HEK293 (cell line): ENCODE measurements around the gene OSCP1.

Experiments used
- CTCF ChIP-seq: fragments of 450-650 bp; formaldehyde crosslinking; IDR thresholded peaks from 2 replicates; pipeline ENCODE4 v1.5.1; 2016; ENCODE audit warnings: missing biosample characterization, missing genetic modification characterization
- IKZF3 ChIP-seq: fragments of 450-650 bp; IDR thresholded peaks from 2 replicates; pipeline ENCODE4 v1.5.0; 2018; ENCODE audit warnings: missing biosample characterization, mild to moderate bottlenecking, missing genetic modification characterization, moderate library complexity
- PRDM10 ChIP-seq: fragments of 450-650 bp; formaldehyde crosslinking; IDR thresholded peaks from 2 replicates; pipeline ENCODE4 v1.5.1; 2016; ENCODE audit warnings: missing biosample characterization, missing genetic modification characterization
- PRDM4 ChIP-seq: fragments of 450-650 bp; formaldehyde crosslinking; IDR thresholded peaks from 2 replicates; pipeline ENCODE4 v1.5.1; 2017; ENCODE audit warnings: missing biosample characterization, missing genetic modification characterization
- REPIN1 ChIP-seq: fragments of 450-650 bp; formaldehyde crosslinking; IDR thresholded peaks from 2 replicates; pipeline ENCODE4 v1.5.1; 2017; ENCODE audit warnings: missing biosample characterization, missing genetic modification characterization, low read depth
- SP3 ChIP-seq: fragments of 450-650 bp; formaldehyde crosslinking; IDR thresholded peaks from 2 replicates; pipeline ENCODE4 v1.5.1; 2016; ENCODE audit warnings: missing biosample characterization, missing genetic modification characterization
- YY1 ChIP-seq: fragments of 450-650 bp; formaldehyde crosslinking; IDR thresholded peaks from 2 replicates; pipeline ENCODE4 v1.5.1; 2018; ENCODE audit warnings: missing biosample characterization, missing genetic modification characterization
- ZBTB1 ChIP-seq: fragments of 450-650 bp; formaldehyde crosslinking; IDR thresholded peaks from 2 replicates; pipeline ENCODE4 v1.5.1; 2016; ENCODE audit warnings: missing biosample characterization, missing genetic modification characterization
- ZBTB48 ChIP-seq: fragments of 450-650 bp; formaldehyde crosslinking; IDR thresholded peaks from 2 replicates; pipeline ENCODE4 v1.5.1; 2016; ENCODE audit warnings: missing biosample characterization, missing genetic modification characterization
- ZFP3 ChIP-seq: fragments of 450-650 bp; formaldehyde crosslinking; IDR thresholded peaks from 2 replicates; pipeline ENCODE4 v1.5.1; 2016; ENCODE audit warnings: low read depth, missing biosample characterization, missing genetic modification characterization
- ZNF121 ChIP-seq: fragments of 450-650 bp; formaldehyde crosslinking; IDR thresholded peaks from 2 replicates; pipeline ENCODE4 v1.5.1; 2016; ENCODE audit warnings: missing biosample characterization, missing genetic modification characterization
- ZNF2 ChIP-seq: fragments of 450-650 bp; formaldehyde crosslinking; IDR thresholded peaks from 2 replicates; pipeline ENCODE4 v1.5.1; 2016; ENCODE audit warnings: missing biosample characterization, missing genetic modification characterization
- ZNF211 ChIP-seq: fragments of 450-650 bp; formaldehyde crosslinking; IDR thresholded peaks from 2 replicates; pipeline ENCODE4 v1.5.1; 2016; ENCODE audit warnings: low read depth, missing biosample characterization, missing genetic modification characterization
- ZNF221 ChIP-seq: fragments of 450-650 bp; formaldehyde crosslinking; IDR thresholded peaks from 2 replicates; pipeline ENCODE4 v1.5.1; 2017; ENCODE audit warnings: missing biosample characterization, missing genetic modification characterization, borderline replicate concordance
- ZNF26 ChIP-seq: fragments of 450-650 bp; formaldehyde crosslinking; IDR thresholded peaks from 2 replicates; pipeline ENCODE4 v1.5.1; 2016; ENCODE audit warnings: missing biosample characterization, missing genetic modification characterization
- ZNF391 ChIP-seq: fragments of 450-650 bp; formaldehyde crosslinking; IDR thresholded peaks from 2 replicates; pipeline ENCODE4 v1.5.1; 2016; ENCODE audit warnings: low read depth, missing biosample characterization, missing genetic modification characterization, borderline replicate concordance
- ZNF433 ChIP-seq: fragments of 450-650 bp; formaldehyde crosslinking; IDR thresholded peaks from 2 replicates; pipeline ENCODE4 v1.5.1; 2016; ENCODE audit warnings: missing biosample characterization, missing genetic modification characterization, low read depth
- ZNF449 ChIP-seq: fragments of 450-650 bp; formaldehyde crosslinking; IDR thresholded peaks from 2 replicates; pipeline ENCODE4 v1.5.1; 2017; ENCODE audit warnings: missing biosample characterization, mild to moderate bottlenecking, missing genetic modification characterization, moderate library complexity
- ZNF529 ChIP-seq: fragments of 450-650 bp; formaldehyde crosslinking; IDR thresholded peaks from 2 replicates; pipeline ENCODE4 v1.5.1; 2017; ENCODE audit warnings: missing genetic modification characterization, missing biosample characterization; ENCODE audit not compliant: insufficient replicate concordance
- ZNF558 ChIP-seq: fragments of 450-650 bp; formaldehyde crosslinking; IDR thresholded peaks from 2 replicates; pipeline ENCODE4 v1.5.1; 2016; ENCODE audit warnings: missing biosample characterization, missing genetic modification characterization
- ZNF600 ChIP-seq: fragments of 450-650 bp; formaldehyde crosslinking; IDR thresholded peaks from 2 replicates; pipeline ENCODE4 v1.5.1; 2016; ENCODE audit warnings: missing biosample characterization, missing genetic modification characterization
- ZNF610 ChIP-seq: fragments of 450-650 bp; formaldehyde crosslinking; IDR thresholded peaks from 2 replicates; pipeline ENCODE4 v1.5.1; 2016; ENCODE audit warnings: missing biosample characterization, missing genetic modification characterization, borderline replicate concordance
- ZNF704 ChIP-seq: fragments of 450-650 bp; formaldehyde crosslinking; IDR thresholded peaks from 2 replicates; pipeline ENCODE4 v1.5.1; 2016; ENCODE audit warnings: missing biosample characterization, missing genetic modification characterization
- ZNF768 ChIP-seq: fragments of 450-650 bp; formaldehyde crosslinking; IDR thresholded peaks from 2 replicates; pipeline ENCODE4 v1.5.1; 2018; ENCODE audit warnings: missing biosample characterization, mild to moderate bottlenecking, missing genetic modification characterization
- ZNF837 ChIP-seq: fragments of 450-650 bp; formaldehyde crosslinking; IDR thresholded peaks from 2 replicates; pipeline ENCODE4 v1.5.1; 2016; ENCODE audit warnings: missing biosample characterization, missing genetic modification characterization
- ZNF843 ChIP-seq: fragments of 450-650 bp; formaldehyde crosslinking; IDR thresholded peaks from 2 replicates; pipeline ENCODE4 v1.5.1; 2016; ENCODE audit warnings: missing biosample characterization, missing genetic modification characterization
- ZXDB ChIP-seq: fragments of 450-650 bp; formaldehyde crosslinking; IDR thresholded peaks from 2 replicates; pipeline ENCODE4 v1.5.1; 2016; ENCODE audit warnings: missing biosample characterization, missing genetic modification characterization

OSCP1 gene

GRCh38 chr1:36464605-36465393, 14.5 kb upstream of the OSCP1 start (continued):
- TF ChIP-seq YY1 (tag by site-specific recombination): no peak
- TF ChIP-seq SP3: no peak
- TF ChIP-seq PRDM10 (tag by site-specific recombination): 0 out of 2 replicates have a peak, but pooled peaks have one; percentile 60
- TF ChIP-seq ZNF558 (tag by site-specific recombination): no peak
- TF ChIP-seq ZBTB1 (tag by site-specific recombination): no peak
- TF ChIP-seq ZNF391 (tag by site-specific recombination): no peak
- TF ChIP-seq ZXDB (tag by site-specific recombination): peak; percentile 29; the same call in 1 of the 2 replicates
- peak; percentile 79 for TF ChIP-seq ZNF843 (tag by site-specific recombination)
- 0 out of 2 replicates have a peak, but pooled peaks have one; percentile 3 for TF ChIP-seq ZNF768 (tag by site-specific recombination)
- TF ChIP-seq ZNF449 (tag by site-specific recombination): 0 out of 2 replicates have a peak, but pooled peaks have one; percentile 14
- peak; percentile 77 for TF ChIP-seq IKZF3
- no peak for TF ChIP-seq ZNF211
- TF ChIP-seq ZNF610 (tag by site-specific recombination): no peak
- no peak for TF ChIP-seq ZNF2
- TF ChIP-seq CTCF (tag by site-specific recombination): no peak
- TF ChIP-seq ZNF837 (tag by site-specific recombination): no peak
- TF ChIP-seq ZFP3: 0 out of 2 replicates have a peak, but pooled peaks have one; percentile 12
- TF ChIP-seq ZNF433 (tag by site-specific recombination): no peak; the same call in 1 of the 2 replicates
- no peak for TF ChIP-seq ZNF221 (tag by site-specific recombination)
- peak; percentile 73 for TF ChIP-seq ZNF121
- TF ChIP-seq ZBTB48 (tag by site-specific recombination): peak; percentile 62; the same call in 1 of the 2 replicates
- TF ChIP-seq REPIN1: peak; percentile 74; the same call in 1 of the 2 replicates
- TF ChIP-seq PRDM4 (tag by site-specific recombination): no peak; the same call in 1 of the 2 replicates
- peak; percentile 95 for TF ChIP-seq ZNF600 (tag by site-specific recombination)
- no peak for TF ChIP-seq ZNF529 (tag by site-specific recombination)
- TF ChIP-seq ZNF704 (tag by site-specific recombination): no peak
- TF ChIP-seq ZNF26 (tag by site-specific recombination): no peak
